A673 (cell line): ENCODE data around the gene PXT1. TPM values are rescaled to one million over a fixed set of nuclear protein-coding genes. Genes with fewer than 3 reads are reported as not detected.

Source experiments
- BruUV-seq: library from RNA; stranded (reverse); fragments of 400-500 nt; replicated peaks from 2 replicates; lab custom pipeline; 2021; lab: Mats Ljungman, UMichigan
- CTCF ChIA-PET: fragments of 300-600 bp; sonication (Branson Sonifier 250); formaldehyde crosslinking; loops from one replicate; lab custom pipeline; 2022; ENCODE audit warnings: antibody characterized with exemption; lab: Charles Lee
- POLR2A ChIA-PET: fragments of 300-600 bp; sonication (Branson Sonifier 250); formaldehyde crosslinking; loops from one replicate; lab custom pipeline; 2022; ENCODE audit warnings: antibody characterized with exemption; ENCODE audit not compliant: low non-redundant PET; lab: Charles Lee
- DNase-seq: peaks from one replicate; pipeline ENCODE4 v3.0.0-alpha.2; 2015; ENCODE audit warnings: low spot score
- H3K27ac ChIP-seq: fragments of 200-600 bp; sonication (generic); 2 replicates; pipeline ENCODE4 v1.5.1; 2016; ENCODE audit warnings: mixed run types, low read depth, mild to moderate bottlenecking, mixed read lengths, antibody characterized with exemption, low read length; ENCODE audit not compliant: poor library complexity, severe bottlenecking
- H3K27me3 ChIP-seq: fragments of 200-600 bp; sonication (generic); replicated peaks from 2 replicates; pipeline ENCODE4 v1.6.1; 2017; ENCODE audit warnings: mixed run types, low read depth, mild to moderate bottlenecking, mixed read lengths, antibody characterized with exemption, low read length; ENCODE audit not compliant: insufficient read depth, poor library complexity
- H3K36me3 ChIP-seq: fragments of 200-600 bp; sonication (generic); 2 replicates; pipeline ENCODE4 v1.6.1; 2016; ENCODE audit warnings: mixed run types, mild to moderate bottlenecking, mixed read lengths, antibody characterized with exemption, low read length; ENCODE audit not compliant: insufficient read depth, poor library complexity, severe bottlenecking
- H3K4me1 ChIP-seq: fragments of 200-600 bp; sonication (generic); 2 replicates; pipeline ENCODE4 v1.6.1; 2017; ENCODE audit warnings: mixed run types, mild to moderate bottlenecking, mixed read lengths, antibody characterized with exemption, low read length; ENCODE audit not compliant: insufficient read depth, poor library complexity, severe bottlenecking
- H3K4me3 ChIP-seq: fragments of 200-600 bp; sonication (generic); 2 replicates; pipeline ENCODE4 v1.5.1; 2016; ENCODE audit warnings: low read depth, mixed run types, mild to moderate bottlenecking, mixed read lengths, low read length; ENCODE audit not compliant: poor library complexity, severe bottlenecking
- H3K9me3 ChIP-seq: fragments of 200-600 bp; sonication (generic); 2 replicates; pipeline ENCODE4 v1.6.1; 2016; ENCODE audit warnings: mixed run types, low read depth, mild to moderate bottlenecking, mixed read lengths, antibody characterized with exemption, low read length; ENCODE audit not compliant: poor library complexity, severe bottlenecking
- CTCF ChIP-seq: fragments of 300-800, 200-600 bp; sonication (generic); conservative IDR thresholded peaks from 2 replicates; pipeline ENCODE4 v1.5.1; 2017; ENCODE audit warnings: low read depth, mild to moderate bottlenecking, antibody characterized with exemption, low read length, moderate library complexity, mixed read lengths
- EZH2 ChIP-seq: fragments of 200-600 bp; sonication (generic); IDR thresholded peaks from 2 replicates; pipeline ENCODE4 v1.6.1; 2017; ENCODE audit warnings: borderline replicate concordance, low read depth, mild to moderate bottlenecking, mixed read lengths, antibody characterized with exemption, low read length; ENCODE audit not compliant: poor library complexity, severe bottlenecking
- intact Hi-C: fragments of 100-400 bp; cut with micrococcal nuclease; formaldehyde crosslinking; loops from one replicate; pipeline ENCODE4 v1.10.0; 2022; ENCODE audit not compliant: unreplicated experiment
- total RNA-seq: library from RNA; stranded (reverse); gene quantifications from 2 replicates; pipeline ENCODE4 v1.2.3, GENCODE V29; 2021

PXT1 gene
- total RNA-seq, 1 experiment from 2014 or later = 0.21 TPM

GRCh38 chr6:36345681-36346466, 96.8 kb downstream of the PXT1 start:
- ChIA-PET POLR2A (no interaction called here), CTCF (interaction anchor here (0.6 kb wide), 1 partner anchor 102 kb away, joined by 3 read pairs; no protein-coding TSS in a partner anchor)
- no TSS peak for BruUV-seq
- Histone ChIP-seq H3K4me1 (no peaks in the 10 kb centered on the region), H3K9me3 (no peaks in the 10 kb centered on the region), H3K36me3 (no peaks in the 10 kb centered on the region), H3K4me3 (no peak overlapping the region), H3K27ac (no peak overlapping the region), H3K27me3 (no peaks in the 10 kb centered on the region)
- TF ChIP-seq CTCF (no peak), EZH2 (no peak)
- no peak for DNase-seq
- intact Hi-C loops = no loop called here

DNA sequence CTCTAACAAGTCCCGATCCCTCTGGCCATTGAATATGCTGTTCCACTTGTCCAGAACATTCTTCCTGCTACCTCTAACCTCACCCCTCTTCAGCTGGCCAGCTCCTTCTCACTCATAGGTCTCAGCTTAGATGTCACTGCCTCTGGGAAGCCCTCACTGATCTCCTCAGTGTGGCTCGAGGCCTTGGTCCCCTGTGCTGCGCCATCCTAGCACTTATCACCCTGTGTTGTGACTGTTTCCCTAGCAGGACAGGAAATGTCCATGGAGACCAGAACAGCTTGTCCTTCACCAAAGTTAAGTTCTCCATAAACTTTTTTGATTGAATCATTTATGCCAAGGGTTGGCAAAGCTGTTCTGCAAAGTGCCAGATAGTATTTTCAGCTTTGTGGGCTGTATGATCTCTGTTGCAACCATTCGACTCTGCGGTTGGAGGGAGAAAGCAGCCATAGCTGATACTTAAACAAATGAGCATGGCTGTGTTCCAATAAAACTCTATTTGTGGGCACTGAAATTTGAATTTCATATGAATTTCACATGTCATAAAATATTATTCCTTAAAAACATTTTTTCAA, 99.5 kb downstream of the PXT1 start:
- Histone ChIP-seq H3K4me3 (no peak overlapping the region), H3K4me1 (no peaks in the 10 kb centered on the region), H3K27ac (no peak overlapping the region), H3K36me3 (no peaks in the 10 kb centered on the region), H3K27me3 (no peaks in the 10 kb centered on the region), H3K9me3 (no peaks in the 10 kb centered on the region)
- TF ChIP-seq EZH2 (no peak), CTCF (no peak)
- BruUV-seq = no TSS peak
- CTCF ChIA-PET = interaction anchor here (0.6 kb wide), 1 partner anchor 784 kb away, joined by 11 read pairs; no protein-coding TSS in a partner anchor
- DNase-seq = no peak
- POLR2A ChIA-PET = no interaction called here
- intact Hi-C loops = no loop called here

DNA sequence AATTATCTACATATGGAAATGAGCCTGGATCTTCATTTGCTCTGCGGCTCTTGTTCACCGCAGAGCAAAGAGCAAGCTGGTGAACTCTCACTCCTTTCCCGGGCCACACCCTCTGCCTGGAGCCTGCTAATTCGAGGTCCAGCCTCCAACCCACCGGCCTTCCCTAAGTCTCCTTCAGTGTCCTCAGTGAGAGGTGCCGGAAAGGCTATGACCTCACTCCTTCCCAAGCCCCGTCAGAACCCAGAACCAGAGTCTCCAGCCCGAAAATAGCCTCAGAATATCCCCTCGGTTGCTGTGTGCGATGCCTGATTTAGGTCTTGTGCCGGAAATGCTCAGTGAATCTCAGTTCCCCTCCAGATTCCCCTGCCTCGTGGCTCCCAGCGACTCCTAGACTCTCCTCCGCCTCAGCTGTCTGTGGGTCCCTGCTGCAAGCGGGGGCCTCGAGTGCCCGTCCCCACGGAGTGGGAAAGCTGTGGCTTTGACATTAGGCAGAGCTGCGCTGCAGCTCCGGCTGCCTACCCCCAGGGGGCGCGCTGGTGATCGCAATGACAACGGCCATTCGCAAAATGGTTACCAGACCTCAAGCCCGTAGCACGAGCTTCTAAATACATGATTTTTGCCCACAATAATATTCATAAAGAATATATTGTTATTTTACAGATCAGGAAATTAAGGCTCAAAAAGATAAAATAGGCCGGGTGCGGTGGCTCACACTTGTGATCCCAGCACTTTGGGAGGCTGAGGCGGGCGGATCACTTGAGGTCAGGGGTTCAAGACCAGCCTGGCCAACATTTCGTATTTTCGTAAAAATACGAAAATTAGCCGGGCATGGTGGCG, 101.8 kb downstream of the PXT1 start:
- BruUV-seq = no TSS peak
- peak; percentile 98 for TF ChIP-seq CTCF
- TF ChIP-seq EZH2 = no peak
- peak; percentile 74 for DNase-seq
- H3K9me3 ChIP-seq = no peaks in the 10 kb centered on the region
- H3K4me1 ChIP-seq = no peaks in the 10 kb centered on the region
- no peak overlapping the region for H3K4me3 ChIP-seq
- POLR2A ChIA-PET = interaction anchor here (0.6 kb wide), 1 partner anchor 257 kb away, joined by 11 read pairs; no protein-coding TSS in a partner anchor
- CTCF ChIA-PET = interaction anchor here (0.6 to 1.6 kb wide), 6 partner anchors 13 to 422 kb away, joined by 3 to 14 read pairs (median 4); no protein-coding TSS in a partner anchor
- H3K27me3 ChIP-seq = no peaks in the 10 kb centered on the region
- no peak overlapping the region for H3K27ac ChIP-seq
- intact Hi-C loops = loop anchor here (2.0 kb wide), 1 partner anchor 20 kb away; no protein-coding TSS in a partner anchor
- H3K36me3 ChIP-seq = no peaks in the 10 kb centered on the region
